Fibroblast of skin of abdomen (primary cell): ENCODE data around the gene SYNGAP1.
A peak's percentile ranks its signal among the peaks of the same experiment; 100 is the strongest.

ENCODE experiments used
- DNase-seq: peaks from one replicate; pipeline ENCODE4 v3.0.0-alpha.2; 2013

The SYNGAP1 gene

DNA sequence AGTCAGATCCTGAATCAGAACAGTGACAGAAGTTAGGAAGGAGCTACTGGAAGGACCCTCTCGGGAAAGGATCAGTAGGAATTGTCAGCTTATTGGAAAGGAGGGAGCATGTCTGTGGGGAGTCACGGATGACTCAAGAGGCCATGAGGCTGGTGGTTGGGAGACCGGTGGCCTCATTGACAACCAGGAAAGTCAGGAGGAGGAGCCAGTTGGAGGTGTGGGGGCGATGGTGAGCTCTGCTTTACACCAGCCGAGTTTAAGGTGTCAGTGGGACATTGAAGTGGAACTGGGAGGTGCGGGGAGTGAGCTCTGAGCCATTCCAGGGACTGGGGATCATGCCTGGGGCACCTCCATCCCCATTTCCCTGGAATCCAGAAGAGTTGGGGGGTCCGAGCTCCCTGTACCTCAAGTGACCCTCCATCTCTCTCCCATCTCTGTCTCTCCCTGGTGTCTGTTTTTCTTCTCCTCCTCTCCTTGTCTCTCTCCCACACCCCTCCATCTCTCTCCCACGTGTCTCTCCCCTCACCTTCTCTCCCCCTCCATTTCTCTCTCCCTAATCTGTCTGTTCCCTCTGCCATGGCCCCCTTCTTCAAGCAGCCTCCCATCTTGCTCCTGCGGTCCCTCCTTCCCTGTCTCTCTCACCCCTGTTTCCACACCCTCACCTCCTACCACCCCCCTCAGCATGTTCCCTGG lies 20.2 kb downstream of the SYNGAP1 start:
- DNase-seq, result no peak

GRCh38 chr6:33440649-33441309 lies 20.9 kb downstream of the SYNGAP1 start:
- DNase-seq, result no peak

DNA sequence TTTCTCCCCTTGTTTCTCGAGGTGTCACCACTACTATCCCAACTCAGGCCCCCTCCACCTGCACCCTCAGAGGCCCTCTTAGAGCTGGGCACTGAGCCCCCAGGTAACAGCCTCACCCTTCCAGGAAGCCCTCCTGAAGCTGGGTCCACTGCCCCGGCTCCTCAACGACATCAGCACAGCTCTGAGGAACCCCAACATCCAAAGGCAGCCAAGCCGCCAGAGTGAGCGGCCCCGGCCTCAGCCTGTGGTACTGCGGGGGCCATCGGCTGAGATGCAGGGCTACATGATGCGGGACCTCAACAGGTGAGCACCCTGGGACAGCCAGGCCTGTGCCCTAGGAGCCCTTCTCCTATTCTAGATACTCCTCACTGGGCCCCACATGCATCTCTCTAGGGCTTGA lies 21.6 kb downstream of the SYNGAP1 start:
- no peak for DNase-seq

DNA sequence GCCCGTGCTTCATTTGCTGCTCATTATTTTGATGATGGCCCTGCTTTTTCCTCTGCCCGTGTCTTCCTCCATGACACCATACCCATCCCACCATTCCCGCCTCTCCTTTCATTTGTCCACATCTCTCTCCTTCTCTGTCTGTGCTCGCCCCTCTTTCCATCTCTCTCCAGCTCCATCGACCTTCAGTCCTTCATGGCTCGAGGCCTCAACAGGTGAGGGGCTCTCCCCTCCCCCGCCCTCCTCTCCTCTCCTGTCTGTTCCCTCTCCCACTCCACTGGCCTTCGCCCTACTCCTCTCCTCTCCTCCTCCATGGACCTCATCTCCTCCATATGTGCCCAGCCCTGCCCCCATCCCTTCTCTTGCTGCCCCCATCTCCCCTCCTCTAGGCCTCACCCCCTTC lies 22.4 kb downstream of the SYNGAP1 start:
- DNase-seq, result no peak

- no peak for DNase-seq
Observed at GRCh38 chr6:33443025-33443424, 23.2 kb downstream of the SYNGAP1 start.

DNA sequence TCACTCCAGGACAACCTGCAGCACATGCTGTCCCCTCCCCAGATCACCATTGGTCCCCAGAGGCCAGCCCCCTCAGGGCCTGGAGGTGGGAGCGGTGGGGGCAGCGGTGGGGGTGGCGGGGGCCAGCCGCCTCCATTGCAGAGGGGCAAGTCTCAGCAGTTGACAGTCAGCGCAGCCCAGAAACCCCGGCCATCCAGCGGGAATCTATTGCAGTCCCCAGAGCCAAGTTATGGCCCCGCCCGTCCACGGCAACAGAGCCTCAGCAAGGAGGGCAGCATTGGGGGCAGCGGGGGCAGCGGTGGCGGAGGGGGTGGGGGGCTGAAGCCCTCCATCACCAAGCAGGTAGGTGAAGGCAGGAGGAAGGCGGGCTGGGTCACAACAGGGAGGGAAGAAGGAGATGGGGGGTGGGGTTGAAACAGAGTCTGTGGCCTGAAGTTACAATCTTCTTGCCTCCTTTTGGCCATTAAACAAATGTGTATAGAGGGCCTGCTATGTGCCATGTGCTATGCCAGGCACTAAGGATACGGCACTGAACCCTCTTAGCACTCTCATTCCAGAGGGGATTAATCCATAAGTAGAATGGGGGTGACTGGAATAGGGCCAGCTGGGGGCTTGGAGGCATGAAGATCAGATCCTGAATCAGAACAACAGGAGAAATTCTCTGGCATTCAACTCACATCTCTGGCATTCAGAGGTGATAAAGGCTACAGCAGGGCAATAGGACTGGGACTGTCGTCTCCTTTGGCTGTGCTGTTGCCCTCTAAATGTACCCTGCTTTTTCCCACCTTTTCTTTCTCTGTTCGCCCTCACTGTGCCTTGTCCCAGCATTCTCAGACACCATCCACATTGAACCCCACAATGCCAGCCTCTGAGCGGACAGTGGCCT lies 24.0 kb downstream of the SYNGAP1 start:
- DNase-seq, result no peak

DNA sequence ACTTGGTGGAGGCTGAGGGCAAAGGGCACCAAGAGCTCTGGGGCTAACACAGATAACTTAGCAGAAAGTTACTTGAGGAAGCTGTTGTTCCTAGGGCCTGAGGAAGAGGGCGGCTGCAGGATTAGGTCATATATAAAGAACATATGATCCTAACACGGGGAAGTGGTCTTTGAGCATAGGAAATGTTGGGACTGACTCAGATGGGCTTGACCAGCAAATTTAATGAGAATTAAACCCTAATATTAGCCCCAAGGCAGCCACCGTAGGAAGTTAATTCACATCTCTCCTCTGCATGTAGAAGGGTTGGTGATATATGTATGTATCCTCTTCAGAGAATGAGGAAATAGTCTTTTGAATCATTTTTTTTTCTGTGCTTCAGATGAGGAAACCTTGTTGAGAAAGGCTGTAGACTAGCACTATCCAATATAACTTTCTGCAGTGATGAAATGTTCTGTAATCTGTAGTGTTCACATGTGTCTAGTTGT lies 25.3 kb downstream of the SYNGAP1 start:
- DNase-seq, result no peak

DNA sequence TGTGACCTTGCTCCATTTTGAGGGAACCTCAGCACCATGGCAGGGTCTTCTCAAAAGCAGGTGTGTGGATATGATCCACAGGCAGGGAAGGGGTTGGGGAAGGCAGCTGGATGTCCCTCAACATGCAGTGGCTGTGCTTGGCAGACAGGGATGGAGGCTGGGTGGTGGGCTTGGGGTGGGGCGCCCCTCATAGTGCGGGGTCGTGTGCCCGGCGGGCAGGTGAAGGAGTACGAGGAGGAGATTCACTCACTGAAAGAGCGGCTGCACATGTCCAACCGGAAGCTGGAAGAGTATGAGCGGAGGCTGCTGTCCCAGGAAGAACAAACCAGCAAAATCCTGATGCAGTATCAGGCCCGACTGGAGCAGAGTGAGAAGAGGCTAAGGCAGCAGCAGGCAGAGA lies 26.5 kb downstream of the SYNGAP1 start:
- no peak for DNase-seq

DNA sequence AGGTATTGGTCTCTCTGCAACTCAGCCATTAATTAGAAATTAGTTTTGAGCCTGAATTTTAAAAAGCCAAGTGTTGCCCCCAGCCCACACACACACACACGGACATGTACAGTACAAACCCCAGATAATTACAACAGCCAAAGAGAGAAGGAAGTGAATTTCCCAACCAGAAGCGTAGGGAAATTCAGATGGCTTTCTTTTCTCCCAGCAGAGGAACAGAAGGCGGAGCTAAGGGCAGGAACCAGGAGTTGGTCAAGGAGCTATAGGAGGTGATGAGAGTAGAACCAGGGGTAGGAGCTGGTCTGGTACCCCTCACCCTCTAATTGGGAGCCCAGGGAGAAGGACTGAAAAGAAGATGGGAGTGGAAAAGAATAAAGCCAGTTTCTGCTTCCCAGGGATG lies 30.6 kb downstream of the SYNGAP1 start:
- no peak for DNase-seq

GRCh38 chr6:33451606-33452005 lies 31.7 kb downstream of the SYNGAP1 start:
- DNase-seq, result no peak

- DNase-seq, result no peak
Observed at GRCh38 chr6:33452496-33452895, 32.6 kb downstream of the SYNGAP1 start.

GRCh38 chr6:33453393-33454008 lies 33.6 kb downstream of the SYNGAP1 start:
- DNase-seq, result no peak

- DNase-seq, result peak; percentile 95
Observed at GRCh38 chr6:33454009-33454946, 34.4 kb downstream of the SYNGAP1 start, which contains the start of gene ZBTB9. TSS of gene ZBTB9 (plus strand) at chr6:33454576. CDS start at chr6:33455101, 525 bp downstream.

- DNase-seq, result no peak
Observed at GRCh38 chr6:33455051-33455450, 35.2 kb downstream of the SYNGAP1 start.

- no peak for DNase-seq
Observed at GRCh38 chr6:33456156-33456555, 36.3 kb downstream of the SYNGAP1 start.

GRCh38 chr6:33458676-33459075 lies 38.8 kb downstream of the SYNGAP1 start:
- no peak for DNase-seq

- no peak for DNase-seq
Observed at GRCh38 chr6:33459226-33459625, 39.4 kb downstream of the SYNGAP1 start.

DNA sequence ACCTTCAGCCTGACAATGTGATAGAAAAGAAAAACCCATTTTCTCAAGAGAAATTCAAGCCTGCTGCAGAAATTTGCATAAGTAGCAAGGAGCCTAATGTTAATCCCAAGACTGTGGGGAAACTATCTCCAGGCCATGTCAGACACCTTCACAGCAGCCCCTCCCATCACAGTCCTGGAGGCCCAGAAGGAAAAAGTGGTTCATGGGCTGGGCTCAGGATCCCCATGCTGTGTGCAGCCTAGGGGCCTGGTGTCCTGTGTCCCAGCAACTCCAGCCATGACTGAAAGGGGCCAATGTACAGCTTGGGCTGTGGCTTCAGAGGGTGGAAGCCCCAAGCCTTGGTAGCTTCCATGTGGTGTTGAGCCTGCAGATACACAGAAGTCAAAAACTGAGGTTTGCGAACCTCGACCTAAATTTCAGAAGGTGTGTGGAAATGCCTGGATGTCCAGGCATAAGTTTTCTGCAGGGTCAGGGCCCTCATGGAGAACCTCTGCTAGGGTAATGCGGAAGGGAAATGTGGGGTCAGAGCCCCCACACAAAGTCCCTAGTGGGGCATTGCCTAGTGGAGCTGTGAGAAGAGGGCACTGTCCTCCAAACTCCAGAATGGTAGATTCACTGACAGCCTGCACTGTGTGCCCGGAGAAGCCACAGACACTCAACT lies 46.3 kb downstream of the SYNGAP1 start:
- DNase-seq, result no peak

DNA sequence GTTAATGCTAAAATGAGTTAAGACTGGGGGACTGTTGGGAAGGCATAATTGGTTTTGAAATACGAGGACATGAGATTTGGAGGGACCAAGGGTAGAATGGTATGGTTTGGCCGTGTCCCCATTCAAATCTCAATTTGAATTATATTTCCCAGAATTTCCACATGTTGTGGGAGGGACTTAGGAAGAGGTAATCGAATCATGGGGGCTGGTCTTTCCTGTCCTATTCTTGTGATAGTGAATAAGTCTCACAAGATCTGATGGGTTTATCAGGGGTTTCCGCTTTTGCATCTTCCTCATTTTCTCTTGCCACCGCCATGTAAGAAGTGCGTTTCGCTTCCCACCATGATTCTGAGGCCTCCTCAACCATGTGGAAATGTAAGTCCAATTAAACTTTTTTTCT lies 47.2 kb downstream of the SYNGAP1 start:
- no peak for DNase-seq

GRCh38 chr6:33469661-33470060 lies 49.8 kb downstream of the SYNGAP1 start:
- DNase-seq, result no peak

DNA sequence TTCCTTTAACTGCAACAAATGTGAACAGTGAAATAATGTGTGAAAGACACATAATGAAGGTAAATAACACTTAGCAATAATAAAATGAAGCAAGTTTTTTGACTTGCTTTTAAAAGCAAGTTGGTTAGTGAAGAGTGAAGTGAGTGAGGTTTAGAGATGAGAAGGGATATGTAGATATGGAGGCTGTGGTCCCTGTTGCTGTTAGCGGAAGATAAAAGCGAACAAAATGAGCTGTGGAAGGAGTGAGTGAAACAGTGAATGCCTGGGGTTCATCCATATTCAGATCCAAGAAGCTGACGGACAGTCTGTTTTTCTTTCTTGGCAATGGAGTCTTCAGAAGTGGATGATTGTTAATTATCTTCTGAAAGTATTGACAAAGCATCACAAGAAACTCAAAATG lies 58.0 kb downstream of the SYNGAP1 start:
- no peak for DNase-seq
